ENCODE data around the gene PTPRM.
A peak's percentile ranks its signal among the peaks of the same experiment; 100 is the strongest.

The PTPRM gene

GRCh38 chr18:7626922-7627440, 59.9 kb downstream of the PTPRM start:
- peak; percentile 71 for DNase-seq (ENCODE audit: low spot score)

GRCh38 chr18:7629416-7629815, 62.3 kb downstream of the PTPRM start:
- DNase-seq (ENCODE audit: low spot score): no peak

- DNase-seq (ENCODE audit: low spot score): no peak
Observed at GRCh38 chr18:7630731-7631442, 63.8 kb downstream of the PTPRM start.

- DNase-seq (ENCODE audit: low spot score): no peak
Observed at GRCh38 chr18:7632152-7633098, 65.3 kb downstream of the PTPRM start.

GRCh38 chr18:7633171-7633570, 66.1 kb downstream of the PTPRM start:
- DNase-seq (ENCODE audit: low spot score): peak; percentile 23

- no peak for DNase-seq (ENCODE audit: low spot score)
Observed at GRCh38 chr18:7635948-7636347, 68.8 kb downstream of the PTPRM start.

GRCh38 chr18:7637269-7637668, 70.2 kb downstream of the PTPRM start:
- no peak for DNase-seq (ENCODE audit: low spot score)

GRCh38 chr18:7638321-7638720, 71.2 kb downstream of the PTPRM start:
- DNase-seq (ENCODE audit: low spot score): no peak

- no peak for DNase-seq (ENCODE audit: low spot score)
Observed at GRCh38 chr18:7641813-7642212, 74.7 kb downstream of the PTPRM start.

GRCh38 chr18:7642331-7642890, 75.3 kb downstream of the PTPRM start:
- DNase-seq (ENCODE audit: low spot score): no peak

- DNase-seq (ENCODE audit: low spot score): no peak
Observed at GRCh38 chr18:7645756-7646155, 78.6 kb downstream of the PTPRM start.

- no peak for DNase-seq (ENCODE audit: low spot score)
Observed at GRCh38 chr18:7646174-7646886, 79.2 kb downstream of the PTPRM start.

- DNase-seq (ENCODE audit: low spot score): no peak
Observed at GRCh38 chr18:7647500-7647899, 80.4 kb downstream of the PTPRM start.

GRCh38 chr18:7657050-7657449, 89.9 kb downstream of the PTPRM start:
- DNase-seq (ENCODE audit: low spot score): no peak

GRCh38 chr18:7657937-7658336, 90.8 kb downstream of the PTPRM start:
- no peak for DNase-seq (ENCODE audit: low spot score)

GRCh38 chr18:7658701-7659100, 91.6 kb downstream of the PTPRM start:
- DNase-seq (ENCODE audit: low spot score): no peak

GRCh38 chr18:7661207-7661606, 94.1 kb downstream of the PTPRM start:
- no peak for DNase-seq (ENCODE audit: low spot score)

GRCh38 chr18:7662866-7663265, 95.8 kb downstream of the PTPRM start:
- no peak for DNase-seq (ENCODE audit: low spot score)

- DNase-seq (ENCODE audit: low spot score): no peak
Observed at GRCh38 chr18:7663366-7664312, 96.5 kb downstream of the PTPRM start.

GRCh38 chr18:7666195-7666776, 99.2 kb downstream of the PTPRM start:
- DNase-seq (ENCODE audit: low spot score): no peak

All from AG08395 (cell line).